HG02970 (cell line): ENCODE results near the gene TP53TG3C.
"Not testable (repeated sequence)": the region's sequence is repeated elsewhere in the genome, so short reads cannot be mapped to it uniquely, and the experiment has no call there.

Experiments used
- ATAC-seq: cut with Tn5 transposase; IDR thresholded peaks from one replicate; pipeline ENCODE4 v1.9.1; 2021; ENCODE audit warnings: mild to moderate bottlenecking, moderate library complexity, moderate number of reproducible peaks; ENCODE audit not compliant: unreplicated experiment, low FRiP score

The TP53TG3C gene

GRCh38 chr16:33193926-33194325, at the start of gene TP53TG3C:
Gene TP53TG3C, plus strand, starts transcription at chr16:33194226. Its CDS starts 68 bp downstream, at chr16:33194294.
- not testable (repeated sequence) for ATAC-seq
